ENCODE results near the gene LEMD1.

LEMD1 gene

DNA sequence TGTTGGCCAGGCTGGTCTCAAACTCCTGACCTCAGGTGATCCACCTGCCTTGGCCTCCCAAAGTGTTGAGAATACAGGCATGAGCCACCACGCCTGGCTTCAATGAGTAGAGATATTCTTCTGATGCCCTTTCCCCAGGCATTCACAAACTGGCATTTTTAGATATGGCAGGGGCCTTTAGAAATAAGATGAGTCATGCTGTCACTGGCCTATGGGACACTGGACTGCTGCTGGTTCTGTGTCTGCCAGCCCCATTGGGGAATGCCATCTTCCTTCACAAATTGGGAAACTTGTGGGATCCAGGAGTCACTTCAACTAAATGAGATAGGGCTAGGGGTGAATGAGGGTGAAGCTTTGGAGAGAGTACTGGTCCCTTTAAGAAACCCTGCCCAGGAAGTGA is 81.2 kb downstream of the LEMD1 start:
- DNase-seq = no peak
- intact Hi-C loops (cut with DNase I) = no loop called here

DNA sequence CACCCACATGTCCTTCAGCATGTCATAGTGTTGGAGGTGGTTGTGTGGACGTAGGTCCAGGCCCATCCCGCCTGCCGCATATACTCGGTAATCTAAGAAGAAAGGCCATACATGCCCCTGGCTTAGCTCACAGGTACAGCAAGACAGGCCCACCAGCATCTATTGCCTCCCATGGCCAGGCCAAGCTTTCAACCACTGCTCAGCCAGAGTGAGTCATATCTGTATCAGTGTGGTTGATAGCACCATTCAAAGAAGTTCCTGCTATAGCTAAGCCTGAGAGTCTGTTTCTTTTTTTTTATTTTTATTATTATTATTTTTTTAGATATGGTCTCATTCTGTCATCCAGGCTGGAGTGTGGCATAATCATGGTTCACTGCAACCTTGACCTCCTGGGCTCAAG is 82.1 kb downstream of the LEMD1 start:
- DNase-seq = no peak
- intact Hi-C loops (cut with DNase I) = loop anchor here (5.0 kb wide), 1 partner anchor 93 kb away; no protein-coding TSS in a partner anchor

DNA sequence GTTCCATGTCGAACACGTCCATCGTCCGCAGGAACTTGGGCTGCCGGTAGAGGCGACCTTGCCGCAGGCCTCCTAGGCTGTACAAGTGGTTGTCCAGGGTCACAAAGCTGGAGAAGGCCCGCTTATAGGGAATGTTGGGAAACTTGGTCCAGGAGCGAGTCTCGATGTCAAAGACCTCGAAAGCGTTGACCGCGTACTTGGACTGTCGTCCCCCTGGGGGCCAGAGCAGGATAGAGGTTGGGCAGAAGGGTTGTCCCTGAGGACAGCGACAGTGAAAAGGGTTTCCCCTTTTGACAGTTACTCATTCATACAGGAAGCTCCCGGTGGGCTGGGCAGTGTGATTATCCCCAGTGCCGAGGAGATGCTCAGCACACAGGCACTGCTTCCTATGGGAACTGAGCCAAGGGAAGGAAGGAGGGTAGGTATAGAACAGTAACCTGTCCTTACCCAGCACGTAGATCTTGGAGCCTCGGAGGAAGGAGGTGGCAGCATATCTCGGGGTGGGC is 82.6 kb downstream of the LEMD1 start:
- intact Hi-C loops (cut with DNase I) = loop anchor here (5.0 kb wide), 1 partner anchor 93 kb away; no protein-coding TSS in a partner anchor
- DNase-seq = no peak

DNA sequence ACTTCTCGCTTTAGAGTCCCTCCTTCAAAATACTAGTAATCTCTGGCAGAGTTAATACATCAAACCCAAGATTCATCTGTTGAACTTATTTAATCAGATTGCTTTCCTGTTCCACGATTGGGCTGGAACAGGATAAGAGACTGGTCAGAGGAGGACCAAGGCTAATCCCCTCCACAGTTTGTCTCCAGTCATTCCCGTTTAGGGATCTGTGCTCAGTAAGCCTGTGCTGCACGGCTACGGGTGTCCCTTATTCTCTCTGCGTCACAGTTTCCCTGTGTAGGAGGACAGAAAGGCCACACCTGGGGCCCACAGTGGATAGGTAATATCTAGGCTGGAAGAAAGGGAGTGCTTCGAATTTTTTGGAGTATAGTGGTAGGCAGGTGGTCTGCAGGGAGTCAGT is 83.8 kb downstream of the LEMD1 start:
- no peak for DNase-seq
- intact Hi-C loops (cut with DNase I) = loop anchor here (5.0 kb wide), 1 partner anchor 94 kb away; no protein-coding TSS in a partner anchor

DNA sequence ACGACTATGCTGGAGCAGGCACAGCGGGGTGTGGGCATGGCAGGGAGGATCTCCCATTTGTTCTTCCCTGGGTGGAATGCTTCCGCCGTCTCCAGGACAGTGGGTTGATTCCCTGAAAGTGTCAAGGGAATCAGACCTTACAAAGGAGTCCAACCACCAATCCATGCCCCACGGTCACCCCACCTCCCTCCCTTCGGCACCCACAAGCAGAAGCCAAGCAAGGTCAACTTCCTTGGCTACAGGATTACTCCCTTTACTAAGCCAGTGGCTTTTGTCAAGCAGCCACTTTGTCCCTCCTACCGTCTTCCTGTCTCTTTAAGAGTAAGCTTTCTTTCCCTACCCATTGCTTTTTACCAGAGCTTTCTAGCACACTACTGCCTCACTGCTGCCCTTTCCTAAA is 84.4 kb downstream of the LEMD1 start:
- DNase-seq = peak in 1 of 10 donors; percentile 68
- intact Hi-C loops (cut with DNase I) = loop anchor here (5.0 kb wide), 1 partner anchor 95 kb away; no protein-coding TSS in a partner anchor

DNA sequence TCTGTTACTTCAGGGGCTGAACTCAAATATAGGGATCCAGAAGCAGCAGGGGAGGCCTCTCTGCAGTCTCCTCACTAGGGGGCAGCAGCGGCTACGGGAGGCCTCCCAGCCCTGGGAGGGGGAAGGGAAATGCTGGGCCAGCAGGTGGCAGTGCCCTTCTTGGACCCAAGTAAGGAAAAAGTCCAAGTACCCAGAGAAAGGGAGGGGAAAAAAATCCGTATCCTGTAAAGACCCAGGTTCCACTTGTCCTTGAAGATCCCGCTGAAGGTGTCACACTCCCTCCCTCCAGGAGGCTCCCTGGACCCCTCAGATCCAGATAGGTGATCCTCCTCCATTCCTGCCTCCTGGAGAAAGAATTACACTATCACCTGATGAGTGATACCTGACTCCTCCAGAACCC is 86.2 kb downstream of the LEMD1 start:
- intact Hi-C loops (cut with DNase I) = loop anchor here (1.0 to 5.0 kb wide), 2 partner anchors 97 to 150 kb away; no protein-coding TSS in a partner anchor
- peak; percentile 67 to 97 (median 86) for DNase-seq

DNA sequence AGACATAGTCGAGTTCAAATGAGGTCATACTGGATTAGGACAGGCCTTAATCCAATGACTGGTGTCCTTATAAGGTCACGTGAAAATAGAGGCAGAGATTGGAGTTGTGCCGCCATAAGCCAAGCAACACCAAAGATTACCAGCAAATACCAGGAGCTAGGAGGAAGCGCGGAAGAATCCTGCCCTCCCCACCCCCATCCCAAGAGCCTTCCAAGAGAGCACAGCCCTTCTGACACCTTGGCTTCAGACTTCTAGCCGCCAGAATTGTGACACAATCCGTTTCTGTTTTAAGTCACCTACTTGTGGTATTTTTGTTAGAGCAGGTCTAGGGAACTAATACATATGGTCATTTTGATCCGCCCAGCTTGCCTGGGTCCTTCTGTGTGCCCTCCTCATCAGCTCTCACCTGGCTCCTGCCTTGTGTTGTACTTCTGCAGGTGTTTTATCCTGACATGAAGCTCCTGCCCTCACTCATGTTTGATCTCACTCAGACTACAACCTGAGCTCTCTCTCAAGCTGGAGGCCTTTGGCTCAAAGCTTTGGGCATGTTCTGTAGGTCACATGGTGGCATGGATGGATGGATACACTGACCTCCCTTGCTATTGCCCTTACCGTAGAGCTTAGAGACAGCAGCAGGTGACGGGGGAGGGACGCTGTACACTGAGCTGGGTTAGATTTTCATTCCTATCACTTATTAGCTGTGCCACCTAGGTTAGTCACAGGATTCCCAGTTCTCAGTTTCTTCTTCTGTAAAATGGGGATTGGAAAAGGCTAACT is 89.7 kb downstream of the LEMD1 start:
- DNase-seq = no peak
- intact Hi-C loops (cut with DNase I) = no loop called here

Measured in posterior cingulate gyrus (tissue), 11 donors.